Astrocyte (in vitro differentiated cells and primary cell): ENCODE data around the gene CPNE2. TPM values are rescaled to one million over a fixed set of nuclear protein-coding genes. Genes with fewer than 3 reads are reported as not detected.

Experiments
- DNase-seq: peaks from one replicate; pipeline ENCODE4 v3.0.0-alpha.2; 2010; ENCODE audit warnings: low read depth
- FAIRE-seq: peaks from 2 replicates; lab custom pipeline; 2011; peaks lifted over from hg19 to GRCh38; lab: Jason Lieb, UNC
- H2AFZ ChIP-seq: 2 replicates; pipeline ENCODE4 v1.6.0; 2012; ENCODE audit warnings: low read depth, low read length, inconsistent platforms
- H3K27ac ChIP-seq: 2 replicates; pipeline ENCODE4 v1.5.1; 2011; ENCODE audit warnings: low read depth, low read length, inconsistent platforms
- H3K27me3 ChIP-seq: 2 replicates; pipeline ENCODE4 v1.6.0; 2011; ENCODE audit warnings: low read length, inconsistent platforms; ENCODE audit not compliant: insufficient read depth
- H3K36me3 ChIP-seq: 2 replicates; pipeline ENCODE4 v1.5.1; 2011; ENCODE audit warnings: low read length, inconsistent platforms; ENCODE audit not compliant: insufficient read depth
- H3K4me1 ChIP-seq: 2 replicates; pipeline ENCODE4 v1.5.1; 2011; ENCODE audit warnings: low read length, inconsistent platforms; ENCODE audit not compliant: insufficient read depth
- H3K4me2 ChIP-seq: 2 replicates; pipeline ENCODE4 v1.6.0; 2012; ENCODE audit warnings: low read length, inconsistent platforms
- H3K4me3 ChIP-seq: 2 replicates; pipeline ENCODE4 v1.5.1; 2011; ENCODE audit warnings: low read depth, mild to moderate bottlenecking, low read length, inconsistent platforms; ENCODE audit not compliant: insufficient read depth
- H3K79me2 ChIP-seq: 2 replicates; pipeline ENCODE4 v1.6.0; 2012; ENCODE audit warnings: mild to moderate bottlenecking, low read length, inconsistent platforms; ENCODE audit not compliant: insufficient read depth
- H3K9ac ChIP-seq: 2 replicates; pipeline ENCODE4 v1.6.0; 2012; ENCODE audit warnings: mild to moderate bottlenecking, low read length, inconsistent platforms
- H3K9me3 ChIP-seq: 2 replicates; pipeline ENCODE4 v1.5.1; 2012; ENCODE audit warnings: low read depth, mild to moderate bottlenecking, low read length, inconsistent platforms; ENCODE audit not compliant: insufficient read depth
- H4K20me1 ChIP-seq: 2 replicates; pipeline ENCODE4 v1.6.0; 2012; ENCODE audit warnings: low read length, inconsistent platforms; ENCODE audit not compliant: insufficient read depth
- H3K27ac Mint-ChIP-seq: one replicate; pipeline ENCODE4 v1.8.0; 2021; ENCODE audit warnings: mild to moderate bottlenecking, mixed read lengths; ENCODE audit not compliant: unreplicated experiment
- H3K27me3 Mint-ChIP-seq: one replicate; pipeline ENCODE4 v1.8.0; 2021; ENCODE audit warnings: low read depth, mixed read lengths; ENCODE audit not compliant: unreplicated experiment
- H3K36me3 Mint-ChIP-seq: one replicate; pipeline ENCODE4 v1.8.0; 2021; ENCODE audit warnings: low read depth, mixed read lengths; ENCODE audit not compliant: unreplicated experiment
- H3K4me1 Mint-ChIP-seq: one replicate; pipeline ENCODE4 v1.8.0; 2021; ENCODE audit warnings: low read depth, mixed read lengths; ENCODE audit not compliant: unreplicated experiment
- H3K4me3 Mint-ChIP-seq: one replicate; pipeline ENCODE4 v1.8.0; 2021; ENCODE audit warnings: mild to moderate bottlenecking, moderate library complexity, mixed read lengths; ENCODE audit not compliant: unreplicated experiment
- H3K9me3 Mint-ChIP-seq: one replicate; pipeline ENCODE4 v1.8.0; 2021; ENCODE audit warnings: mild to moderate bottlenecking, mixed read lengths; ENCODE audit not compliant: unreplicated experiment
- EZH2 ChIP-seq: IDR thresholded peaks from 2 replicates; pipeline ENCODE4 v1.6.1; 2012; ENCODE audit warnings: mild to moderate bottlenecking, low read length, inconsistent platforms; ENCODE audit not compliant: insufficient read depth
- total RNA-seq: library from RNA; stranded (reverse); gene quantifications from 2 replicates; pipeline ENCODE4 v1.2.1, GENCODE V29; 2021
- TF ChIP-seq, protein P1 (sequence below): IDR thresholded peaks from 2 replicates; pipeline ENCODE4 v1.5.1; 2011; ENCODE audit warnings: low read depth, mild to moderate bottlenecking, inconsistent platforms, low read length, moderate library complexity; ENCODE audit not compliant: insufficient read depth

CPNE2 gene
- total RNA-seq, 1 donor from 2014 or later, result 19.3 TPM

DNA sequence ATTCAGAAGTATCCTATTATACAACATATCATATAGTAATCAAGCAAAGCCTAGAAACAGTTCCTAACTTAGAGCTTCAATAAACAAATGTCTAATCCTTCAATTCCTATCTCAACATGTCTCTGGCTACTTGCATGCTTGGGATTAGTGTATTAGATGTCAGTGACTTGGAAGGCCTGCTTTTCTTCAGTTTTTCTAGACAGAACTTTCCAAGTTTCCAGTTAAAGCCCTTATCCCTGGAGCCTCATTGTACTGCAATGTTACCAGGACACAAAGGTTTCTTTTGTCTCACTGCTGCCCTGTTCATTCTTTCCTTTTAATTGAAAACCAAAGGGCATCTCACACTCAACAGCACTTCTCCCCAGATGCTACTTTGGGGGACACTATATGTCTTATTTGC is 76.9 kb downstream of the CPNE2 start:
- TF ChIP-seq EZH2, result no peak
- TF ChIP-seq, protein P1, sequence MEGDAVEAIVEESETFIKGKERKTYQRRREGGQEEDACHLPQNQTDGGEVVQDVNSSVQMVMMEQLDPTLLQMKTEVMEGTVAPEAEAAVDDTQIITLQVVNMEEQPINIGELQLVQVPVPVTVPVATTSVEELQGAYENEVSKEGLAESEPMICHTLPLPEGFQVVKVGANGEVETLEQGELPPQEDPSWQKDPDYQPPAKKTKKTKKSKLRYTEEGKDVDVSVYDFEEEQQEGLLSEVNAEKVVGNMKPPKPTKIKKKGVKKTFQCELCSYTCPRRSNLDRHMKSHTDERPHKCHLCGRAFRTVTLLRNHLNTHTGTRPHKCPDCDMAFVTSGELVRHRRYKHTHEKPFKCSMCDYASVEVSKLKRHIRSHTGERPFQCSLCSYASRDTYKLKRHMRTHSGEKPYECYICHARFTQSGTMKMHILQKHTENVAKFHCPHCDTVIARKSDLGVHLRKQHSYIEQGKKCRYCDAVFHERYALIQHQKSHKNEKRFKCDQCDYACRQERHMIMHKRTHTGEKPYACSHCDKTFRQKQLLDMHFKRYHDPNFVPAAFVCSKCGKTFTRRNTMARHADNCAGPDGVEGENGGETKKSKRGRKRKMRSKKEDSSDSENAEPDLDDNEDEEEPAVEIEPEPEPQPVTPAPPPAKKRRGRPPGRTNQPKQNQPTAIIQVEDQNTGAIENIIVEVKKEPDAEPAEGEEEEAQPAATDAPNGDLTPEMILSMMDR, result no peak
- Histone ChIP-seq H3K9me3 (no peaks in the 10 kb centered on the region), H2AFZ (no peak overlapping the region), H4K20me1 (peaks cover 10% of the 10 kb centered on the region), H3K4me3 (no peak overlapping the region), H3K9ac (no peak overlapping the region), H3K4me1 (peaks cover 11% of the 10 kb centered on the region), H3K79me2 (peaks cover under 1% of the 10 kb centered on the region), H3K27me3 (no peaks in the 10 kb centered on the region), H3K27ac (no peak overlapping the region), H3K36me3 (peaks cover 39% of the 10 kb centered on the region), H3K4me2 (no peak overlapping the region)
- Mint-ChIP-seq H3K27ac (no peak overlapping the region), H3K4me3 (no peak overlapping the region), H3K4me1 (peaks cover 22% of the 10 kb centered on the region), H3K9me3 (no peaks in the 10 kb centered on the region), H3K36me3 (peaks cover 11% of the 10 kb centered on the region), H3K27me3 (no peaks in the 10 kb centered on the region)
- FAIRE-seq (no peak), DNase-seq (no peak)

DNA sequence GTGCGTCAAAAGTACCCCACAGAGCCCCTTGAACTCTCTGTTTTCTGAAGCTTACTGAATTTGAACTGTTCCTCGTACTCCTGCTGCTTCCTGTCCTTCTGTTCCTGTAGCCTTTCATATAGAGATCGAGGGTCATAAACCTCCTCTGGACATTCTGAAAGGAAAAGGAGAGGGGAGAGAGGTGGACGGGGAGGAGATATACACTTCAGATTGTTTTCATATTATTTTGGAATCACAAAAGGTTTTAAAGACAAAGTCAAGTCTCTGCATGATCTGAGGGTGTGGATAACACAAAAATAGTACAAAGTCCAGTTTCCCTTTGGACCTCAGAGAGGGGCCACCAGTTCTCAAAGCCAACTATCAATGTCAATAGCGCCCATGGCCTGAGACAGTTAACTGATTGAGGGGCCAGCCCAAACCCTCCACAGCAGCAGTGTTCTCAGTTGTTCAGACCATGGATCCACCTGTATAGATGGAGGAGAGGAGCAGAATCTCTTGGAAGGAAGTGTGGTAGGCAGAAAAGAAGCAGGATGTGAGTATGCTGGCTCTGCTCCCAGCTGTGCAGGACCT is 80.4 kb downstream of the CPNE2 start:
- DNase-seq (no peak), FAIRE-seq (no peak)
- Histone ChIP-seq H3K4me3 (no peak overlapping the region), H3K9ac (no peak overlapping the region), H3K79me2 (peaks cover 18% of the 10 kb centered on the region), H3K27ac (no peak overlapping the region), H3K4me2 (no peak overlapping the region), H4K20me1 (peaks cover 1% of the 10 kb centered on the region), H3K27me3 (no peaks in the 10 kb centered on the region), H3K9me3 (no peaks in the 10 kb centered on the region), H3K4me1 (peaks cover 2% of the 10 kb centered on the region), H2AFZ (no peak overlapping the region), H3K36me3 (peaks cover 27% of the 10 kb centered on the region)
- TF ChIP-seq, protein P1, result no peak
- TF ChIP-seq EZH2, result no peak
- Mint-ChIP-seq H3K36me3 (peaks cover 5% of the 10 kb centered on the region), H3K4me3 (no peak overlapping the region), H3K27me3 (no peaks in the 10 kb centered on the region), H3K4me1 (peaks cover 10% of the 10 kb centered on the region), H3K27ac (no peak overlapping the region), H3K9me3 (no peaks in the 10 kb centered on the region)

DNA sequence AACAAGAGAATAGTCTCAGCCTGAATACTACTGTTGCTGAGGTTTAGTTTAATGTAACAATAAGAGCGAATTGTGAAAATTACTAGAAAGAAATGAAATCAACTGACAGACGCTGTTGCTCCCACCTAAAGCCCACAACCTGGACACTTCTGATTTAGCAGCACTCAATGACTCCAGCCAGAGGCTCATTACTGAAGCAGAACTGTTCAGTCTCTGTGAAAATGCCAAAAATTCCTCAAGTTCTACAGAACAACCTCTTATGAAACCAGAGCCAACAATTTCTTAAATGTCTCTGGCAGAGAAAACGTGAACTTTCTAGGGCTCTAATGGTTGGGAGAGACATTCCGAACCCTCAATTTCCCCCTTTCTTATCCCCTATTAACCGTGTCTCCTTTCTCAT is 83.5 kb downstream of the CPNE2 start:
- Histone ChIP-seq H2AFZ (no peak overlapping the region), H3K4me2 (no peak overlapping the region), H3K27ac (no peak overlapping the region), H3K4me1 (peaks cover 3% of the 10 kb centered on the region), H4K20me1 (peaks cover 9% of the 10 kb centered on the region), H3K9me3 (no peaks in the 10 kb centered on the region), H3K36me3 (peaks cover 20% of the 10 kb centered on the region), H3K27me3 (no peaks in the 10 kb centered on the region), H3K79me2 (peaks cover 44% of the 10 kb centered on the region), H3K4me3 (no peak overlapping the region), H3K9ac (no peak overlapping the region)
- Mint-ChIP-seq H3K27ac (no peak overlapping the region), H3K36me3 (peaks cover 5% of the 10 kb centered on the region), H3K9me3 (no peaks in the 10 kb centered on the region), H3K4me1 (peaks cover 15% of the 10 kb centered on the region), H3K4me3 (no peak overlapping the region), H3K27me3 (no peaks in the 10 kb centered on the region)
- DNase-seq (peak; percentile 64), FAIRE-seq (no peak)
- TF ChIP-seq EZH2, result no peak
- TF ChIP-seq, protein P1, result no peak
